ENCODE results near the gene SLC9A6.

Gene SLC9A6
- 31.5 to 49.8 (median 45.1) reads per million in 4 experiments for total RNA-seq

- peak; percentile 51 for DNase-seq
These were observed at the start of gene SLC9A6 for GRCh38 chrX:135985157-135985972. Gene SLC9A6, plus strand, starts transcription at chrX:135985435. Its CDS starts 224 bp downstream, at chrX:135985659.

- no peak for DNase-seq
These were observed 40.7 kb upstream of the SLC9A6 start for GRCh38 chrX:135944486-135944885.

- no peak for DNase-seq
These were observed 33.9 kb upstream of the SLC9A6 start for GRCh38 chrX:135951291-135951690.

GRCh38 chrX:135973025-135973547 is 12.1 kb upstream of the SLC9A6 start:
- no peak for DNase-seq

GRCh38 chrX:135973548-135974278 is 11.5 kb upstream of the SLC9A6 start, which contains the start of gene MMGT1:
Gene MMGT1, minus strand, starts transcription at chrX:135973988. Its CDS starts 313 bp downstream, at chrX:135973675.
- peak; percentile 80 for DNase-seq

GRCh38 chrX:135974279-135974856 is 10.9 kb upstream of the SLC9A6 start:
- DNase-seq = peak; percentile 80

- DNase-seq = no peak
These were observed 9.8 kb upstream of the SLC9A6 start for GRCh38 chrX:135975421-135975820.

GRCh38 chrX:135977611-135978010 is 7.6 kb upstream of the SLC9A6 start:
- DNase-seq = no peak

GRCh38 chrX:135981010-135981409 is 4.2 kb upstream of the SLC9A6 start:
- DNase-seq = no peak

GRCh38 chrX:135981668-135982067 is 3.6 kb upstream of the SLC9A6 start:
- DNase-seq = no peak

- DNase-seq = no peak
These were observed 2.4 kb upstream of the SLC9A6 start for GRCh38 chrX:135982860-135983259.

- no peak for DNase-seq
These were observed 979 bp upstream of the SLC9A6 start for GRCh38 chrX:135984256-135984655.

GRCh38 chrX:135984791-135985156 is 461 bp upstream of the SLC9A6 start:
- DNase-seq = no peak

GRCh38 chrX:135985973-135986310 is 707 bp downstream of the SLC9A6 start:
- no peak for DNase-seq

GRCh38 chrX:135988245-135988644 is 3.0 kb downstream of the SLC9A6 start:
- no peak for DNase-seq

- DNase-seq = no peak
These were observed 29.8 kb downstream of the SLC9A6 start for GRCh38 chrX:136015016-136015415.

GRCh38 chrX:136016881-136017280 is 31.6 kb downstream of the SLC9A6 start:
- no peak for DNase-seq

GRCh38 chrX:136019226-136019625 is 34.0 kb downstream of the SLC9A6 start:
- no peak for DNase-seq

GRCh38 chrX:136021160-136021559 is 35.9 kb downstream of the SLC9A6 start:
- DNase-seq = no peak

GRCh38 chrX:136021903-136022302 is 36.7 kb downstream of the SLC9A6 start:
- no peak for DNase-seq

- no peak for DNase-seq
These were observed 39.9 kb downstream of the SLC9A6 start for GRCh38 chrX:136025091-136025490.

- DNase-seq = no peak
These were observed 43.2 kb downstream of the SLC9A6 start for GRCh38 chrX:136028383-136028984.

GRCh38 chrX:136029766-136030165 is 44.5 kb downstream of the SLC9A6 start:
- DNase-seq = no peak

Measured in effector CD8-positive, alpha-beta T cell (primary cell).